SKM-1 treated with dmso at 0.1 percent for 144 hours (cell line): ENCODE data around the gene GIMAP7.

ENCODE experiments used
- DNase-seq: peaks from one replicate; lab custom pipeline; 2025; ENCODE audit not compliant: unreplicated experiment; lab: John Stamatoyannopoulos, UW

Gene GIMAP7

GRCh38 chr7:150569245-150569955 is 54.7 kb downstream of the GIMAP7 start:
- DNase-seq, result no peak
